HCT116 (cell line): ENCODE results near the gene GPX4.

Source experiments
- CTCF ChIP-seq, 3 experiments: fragments of 200-600 bp in 1 of 3; sonication (generic) in 1 of 3; IDR thresholded peaks in 2 of 3; conservative IDR thresholded peaks in 1 of 3; 2 replicates each; pipeline ENCODE4 v1.5.1; 2012 to 2017; ENCODE audit warnings: low read depth in 2 of 3, low read length in 2 of 3, antibody characterized with exemption in 1 of 3, borderline replicate concordance in 1 of 3, control low read depth in 1 of 3, mild to moderate bottlenecking in 1 of 3, mixed read lengths in 1 of 3, mixed run types in 1 of 3, moderate library complexity in 1 of 3; ENCODE audit not compliant: insufficient read depth in 1 of 3
- EZH2 ChIP-seq: fragments of 200-600 bp; sonication (generic); IDR thresholded peaks from 2 replicates; pipeline ENCODE4 v1.6.1; 2017; ENCODE audit warnings: antibody characterized with exemption, mixed run types
- POLR2A ChIP-seq: IDR thresholded peaks from 2 replicates; pipeline ENCODE4 v1.7.0; 2011; ENCODE audit warnings: borderline replicate concordance; ENCODE audit not compliant: insufficient read depth, insufficient read length; ENCODE audit errors: extremely low read depth
- SIN3A ChIP-seq: IDR thresholded peaks from 2 replicates; pipeline ENCODE4 v1.6.1; 2012; ENCODE audit warnings: low read depth
- SP1 ChIP-seq: IDR thresholded peaks from 2 replicates; pipeline ENCODE4 v1.6.1; 2012; ENCODE audit warnings: low read depth
- SRF ChIP-seq: IDR thresholded peaks from 2 replicates; pipeline ENCODE4 v1.6.1; 2012; ENCODE audit warnings: low read depth
- YY1 ChIP-seq: IDR thresholded peaks from 2 replicates; pipeline ENCODE4 v1.6.1; 2011; ENCODE audit warnings: low read length, low read depth, moderate library complexity, mild to moderate bottlenecking; ENCODE audit not compliant: insufficient replicate concordance; ENCODE audit errors: extremely low read depth
- ZBTB33 ChIP-seq: IDR thresholded peaks from 2 replicates; pipeline ENCODE4 v1.6.1; 2011; ENCODE audit warnings: mild to moderate bottlenecking, low read length, moderate library complexity; ENCODE audit not compliant: insufficient replicate concordance; ENCODE audit errors: extremely low read depth

GRCh38 chr19:1070576-1070930 is 33.2 kb upstream of the GPX4 start:
- TF ChIP-seq CTCF (IDR thresholded peaks at IDR 0.05 in 2 of 3, conservative IDR thresholded peaks at IDR 0.05 in 1 of 3; ENCODE audit: borderline replicate concordance in 1 of 3, insufficient read depth in 1 of 3, low read depth in 2 of 3, low read length in 2 of 3) (no peak), POLR2A (no peak), ZBTB33 (no peak), SIN3A (no peak), SP1 (no peak), EZH2 (no peak), SRF (no peak), YY1 (no peak)
